GM19023 (cell line): Measurements from ENCODE around the gene BCKDHA.
"Not testable (repeated sequence)": the region's sequence is repeated elsewhere in the genome, so short reads cannot be mapped to it uniquely, and the experiment has no call there.

Experiments
- ATAC-seq: cut with Tn5 transposase; IDR thresholded peaks from one replicate; pipeline ENCODE4 v1.9.1; 2021; ENCODE audit warnings: mild to moderate bottlenecking, moderate library complexity; ENCODE audit not compliant: unreplicated experiment

BCKDHA gene

GRCh38 chr19:41401483-41401882 is 3.9 kb downstream of the BCKDHA start:
- ATAC-seq: no peak

GRCh38 chr19:41402010-41402409 is 4.4 kb downstream of the BCKDHA start:
- no peak for ATAC-seq

DNA sequence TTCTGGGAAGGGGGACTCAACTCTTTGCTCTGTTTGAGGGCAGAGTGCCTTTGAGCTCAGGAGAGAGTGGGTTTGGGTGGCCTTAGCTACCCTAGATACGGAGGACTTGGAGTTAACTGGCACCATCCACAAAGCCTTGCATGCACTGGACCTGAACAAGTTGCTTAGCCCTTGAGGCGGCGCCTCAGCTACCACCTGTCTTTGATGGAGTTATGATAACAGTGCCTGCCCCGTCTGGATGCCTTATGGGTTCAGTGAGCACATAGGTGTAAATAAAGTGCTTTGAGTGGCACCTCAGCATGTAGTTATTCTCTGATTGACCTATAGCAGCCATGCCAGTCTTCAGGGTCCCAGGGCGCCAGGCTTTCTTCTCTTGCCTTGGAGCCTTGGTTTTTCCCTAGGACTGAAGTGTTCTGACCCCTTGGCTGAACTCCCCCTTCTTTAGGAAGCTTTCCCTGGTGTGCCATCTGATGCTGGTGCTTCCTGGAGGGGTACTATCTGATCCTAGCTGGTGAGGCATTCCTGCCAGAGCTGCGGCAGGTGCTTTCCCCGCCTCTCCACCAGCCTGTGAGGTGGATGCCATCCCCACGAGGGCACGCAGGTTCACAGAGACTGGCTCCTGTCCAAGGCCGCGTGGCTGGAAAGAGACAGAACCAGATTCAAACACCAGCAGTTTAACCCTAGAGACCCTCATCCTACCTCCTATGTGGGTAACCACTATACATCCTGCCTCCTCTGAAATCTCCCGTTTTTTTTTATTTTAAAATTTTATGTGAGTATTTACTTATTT is 5.8 kb downstream of the BCKDHA start:
- no peak for ATAC-seq

- no peak for ATAC-seq
Observed at GRCh38 chr19:41405776-41406175, 8.2 kb downstream of the BCKDHA start.

- no peak for ATAC-seq
Observed at GRCh38 chr19:41407271-41407670, 9.7 kb downstream of the BCKDHA start.

DNA sequence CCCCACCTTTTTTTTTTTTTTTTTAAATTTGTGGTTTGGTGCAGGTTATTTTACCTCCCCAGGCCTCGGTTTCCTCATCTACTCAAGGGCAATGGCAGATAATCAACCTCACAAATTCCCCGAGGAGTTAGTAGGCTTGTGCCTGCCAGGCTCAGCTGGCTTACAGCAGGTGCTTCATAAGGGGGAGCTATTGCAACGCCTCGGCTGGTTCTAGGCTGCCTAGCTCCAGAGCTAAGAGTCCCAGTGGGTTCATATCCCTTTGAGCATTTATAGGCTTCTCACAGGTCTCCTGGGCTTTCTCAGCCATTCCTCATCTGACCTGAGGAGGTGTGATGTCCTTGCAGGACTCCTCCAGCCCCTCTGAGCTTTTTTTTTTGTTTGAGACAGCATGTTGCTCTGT is 10.6 kb downstream of the BCKDHA start:
- no peak for ATAC-seq

DNA sequence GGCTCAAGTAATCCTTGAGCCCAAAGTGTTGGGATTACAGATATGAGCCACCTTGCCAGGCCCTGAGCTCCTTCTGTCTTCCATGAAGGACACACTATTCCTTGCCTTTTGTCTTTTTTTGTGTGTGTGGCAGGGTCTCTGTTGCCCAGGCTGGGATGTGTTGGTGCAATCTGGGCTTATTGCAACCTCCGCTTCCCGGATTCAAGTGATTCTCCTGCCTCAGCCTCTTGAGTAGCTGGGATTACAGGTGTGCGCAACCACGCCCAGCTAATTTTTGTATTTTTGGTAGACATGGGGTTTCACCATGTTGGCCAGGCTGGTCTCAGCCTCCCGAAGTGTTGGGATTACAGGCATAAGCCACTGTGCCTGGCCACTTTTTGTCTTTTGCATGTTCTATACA is 11.2 kb downstream of the BCKDHA start:
- ATAC-seq: not testable (repeated sequence)

- ATAC-seq: no peak
Observed at GRCh38 chr19:41409288-41409687, 11.7 kb downstream of the BCKDHA start.

DNA sequence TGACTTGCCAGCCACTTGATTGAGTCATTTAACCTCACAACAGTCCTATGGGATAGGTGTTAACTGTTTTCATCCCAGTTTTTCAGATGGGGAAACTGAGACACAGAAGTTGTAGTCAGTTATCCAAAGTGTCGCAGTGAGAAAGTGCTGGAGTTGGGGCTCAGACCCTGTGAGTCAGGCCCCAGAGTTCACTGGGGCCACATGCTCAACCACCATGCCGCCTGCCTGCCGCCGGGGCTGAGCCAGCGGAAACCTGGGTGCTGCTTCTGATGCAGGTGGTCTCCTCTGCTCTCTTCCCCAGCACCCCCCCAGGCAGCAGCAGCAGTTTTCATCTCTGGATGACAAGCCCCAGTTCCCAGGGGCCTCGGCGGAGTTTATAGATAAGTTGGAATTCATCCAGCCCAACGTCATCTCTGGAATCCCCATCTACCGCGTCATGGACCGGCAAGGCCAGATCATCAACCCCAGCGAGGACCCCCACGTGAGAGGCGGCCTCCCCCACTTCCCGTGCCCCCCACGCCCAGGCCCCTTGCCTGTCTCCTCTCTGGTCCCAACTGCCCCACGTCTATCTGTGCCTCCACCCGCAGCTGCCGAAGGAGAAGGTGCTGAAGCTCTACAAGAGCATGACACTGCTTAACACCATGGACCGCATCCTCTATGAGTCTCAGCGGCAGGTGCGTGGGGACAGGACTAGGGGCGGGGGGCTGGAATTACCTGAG is 12.9 kb downstream of the BCKDHA start:
- no peak for ATAC-seq

GRCh38 chr19:41411100-41411967 is 13.7 kb downstream of the BCKDHA start:
- no peak for ATAC-seq

DNA sequence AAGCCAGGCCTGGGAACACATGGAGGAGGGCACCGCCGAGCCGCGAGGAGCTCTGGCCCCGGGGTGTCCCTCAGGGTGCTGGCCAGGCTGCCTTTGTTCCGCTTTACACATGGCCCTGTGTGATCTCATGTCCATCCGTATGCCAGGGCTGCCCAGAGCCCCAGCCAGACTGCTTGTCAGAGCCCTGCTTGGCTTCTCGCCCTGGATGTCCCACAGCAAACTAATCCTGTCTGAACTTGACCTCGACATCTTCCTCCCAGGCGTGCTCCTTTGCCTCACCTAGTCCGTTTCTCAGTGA is 14.3 kb downstream of the BCKDHA start:
- no peak for ATAC-seq

DNA sequence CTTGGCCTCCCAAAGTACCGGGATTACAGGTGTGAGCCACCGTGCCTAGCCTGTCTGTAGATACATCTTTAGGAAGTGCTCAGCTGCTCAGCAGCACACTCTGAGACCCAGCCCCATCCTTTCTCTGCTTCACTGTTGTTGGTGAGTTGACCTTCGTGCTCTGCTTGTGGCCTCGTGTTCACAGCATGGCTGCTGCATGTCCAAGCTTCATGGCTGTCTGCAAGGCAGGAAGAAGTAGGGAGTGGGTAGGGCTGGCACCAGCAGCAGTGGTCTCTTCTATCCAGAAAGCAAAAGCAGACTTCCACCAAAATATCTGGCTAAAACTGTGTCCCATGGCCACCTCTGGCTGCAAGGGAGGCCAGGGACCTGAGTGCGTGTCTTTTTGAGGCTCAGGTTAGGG is 15.3 kb downstream of the BCKDHA start:
- no peak for ATAC-seq

GRCh38 chr19:41413947-41414346 is 16.3 kb downstream of the BCKDHA start:
- ATAC-seq: no peak

DNA sequence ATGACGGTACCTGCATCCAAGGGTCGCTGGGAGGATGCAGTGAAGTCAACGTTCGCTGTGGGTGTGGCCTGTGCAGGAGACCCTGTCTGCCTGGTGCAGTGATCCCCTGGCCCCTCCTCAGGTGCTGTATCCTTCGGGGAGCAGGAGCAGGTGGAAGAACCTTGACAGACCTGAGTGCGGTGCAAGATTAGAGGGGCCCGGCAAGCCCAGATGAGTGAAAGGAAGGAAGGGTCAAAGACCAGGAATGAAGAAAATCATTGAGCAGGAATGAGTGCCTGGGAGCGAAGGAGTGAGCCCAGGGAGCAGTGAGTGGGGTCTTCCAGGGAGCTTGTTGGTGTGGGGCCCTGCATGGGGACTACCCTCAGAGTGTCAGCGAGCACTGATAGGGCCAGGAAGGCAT is 16.8 kb downstream of the BCKDHA start:
- no peak for ATAC-seq

GRCh38 chr19:41415154-41415571 is 17.5 kb downstream of the BCKDHA start:
- no peak for ATAC-seq

DNA sequence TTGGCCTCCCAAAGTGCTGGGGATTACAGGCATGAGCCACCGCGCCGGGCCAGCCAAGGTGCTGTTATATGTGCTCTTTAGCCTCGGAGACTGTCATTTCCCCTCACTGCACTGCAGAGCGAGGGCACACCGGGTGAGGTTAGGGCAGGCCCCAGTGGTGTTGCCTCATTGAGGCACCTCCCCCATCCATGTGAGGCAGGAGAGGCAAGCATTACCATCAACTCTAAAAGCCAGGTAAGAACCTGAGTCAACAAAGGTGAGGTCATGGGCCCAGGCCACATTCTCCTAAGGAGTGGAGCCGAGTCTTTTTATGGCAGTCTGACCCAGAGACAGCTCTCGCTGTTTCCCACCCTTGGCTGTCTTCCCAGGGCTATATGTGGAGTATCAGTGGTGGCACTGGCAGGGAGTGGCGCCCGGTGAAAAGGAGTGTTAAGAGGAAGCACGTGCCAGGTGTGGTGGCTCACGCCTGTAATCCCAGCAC is 18.6 kb downstream of the BCKDHA start:
- ATAC-seq: no peak

- ATAC-seq: no peak
Observed at GRCh38 chr19:41420101-41420880, 22.7 kb downstream of the BCKDHA start.

- no peak for ATAC-seq
Observed at GRCh38 chr19:41421314-41421713, 23.7 kb downstream of the BCKDHA start.

DNA sequence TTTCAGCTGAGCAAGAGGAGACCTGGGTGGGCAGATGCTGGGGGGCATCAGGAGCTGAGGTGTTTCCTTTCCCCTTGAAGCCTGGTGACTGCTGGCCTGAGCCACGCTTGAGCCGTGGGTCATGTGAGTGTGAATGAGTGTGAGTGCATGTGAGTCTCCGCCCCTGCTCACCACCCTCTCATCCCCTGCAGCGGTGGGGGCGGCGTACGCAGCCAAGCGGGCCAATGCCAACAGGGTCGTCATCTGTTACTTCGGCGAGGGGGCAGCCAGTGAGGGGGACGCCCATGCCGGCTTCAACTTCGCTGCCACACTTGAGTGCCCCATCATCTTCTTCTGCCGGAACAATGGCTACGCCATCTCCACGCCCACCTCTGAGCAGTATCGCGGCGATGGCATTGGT is 24.4 kb downstream of the BCKDHA start:
- ATAC-seq: no peak

GRCh38 chr19:41422456-41422855 is 24.8 kb downstream of the BCKDHA start:
- no peak for ATAC-seq

DNA sequence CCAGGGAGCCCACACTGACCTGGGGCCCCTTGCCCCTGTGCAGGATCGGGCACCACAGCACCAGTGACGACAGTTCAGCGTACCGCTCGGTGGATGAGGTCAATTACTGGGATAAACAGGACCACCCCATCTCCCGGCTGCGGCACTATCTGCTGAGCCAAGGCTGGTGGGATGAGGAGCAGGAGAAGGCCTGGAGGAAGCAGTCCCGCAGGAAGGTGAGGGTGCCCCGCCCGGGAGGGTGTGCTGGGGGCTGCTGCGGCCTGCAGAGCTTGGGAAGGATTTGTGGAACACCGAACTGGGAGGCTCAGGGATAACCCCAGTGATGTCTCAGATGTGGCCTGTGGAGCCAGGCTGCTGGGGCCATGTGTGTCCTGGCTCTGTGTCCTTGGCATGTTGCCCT is 25.3 kb downstream of the BCKDHA start:
- no peak for ATAC-seq
